ENCODE data around the gene SSBP4.
"Not testable (repeated sequence)": the region's sequence is repeated elsewhere in the genome, so short reads cannot be mapped to it uniquely, and the experiment has no call there.

SSBP4 gene

GRCh38 chr19:18397242-18398202 is 21.7 kb upstream of the SSBP4 start, which contains the start of gene LRRC25:
Gene LRRC25, minus strand, starts transcription at chr19:18397622. Its CDS starts 659 bp downstream, at chr19:18396963.
- peak; percentile 23 for DNase-seq (ENCODE audit: low read depth, low spot score)
- Histone ChIP-seq H3K9me3 (ENCODE audit: insufficient read depth, low read length) (no peaks in the 10 kb centered on the region), H3K9ac (ENCODE audit: insufficient read length, low read depth) (peak within 1 kb of the TSS; percentile 4), H3K27me3 (ENCODE audit: insufficient read depth, insufficient read length) (peaks cover 6% of the 10 kb centered on the region), H3K4me1 (ENCODE audit: insufficient read depth, insufficient read length) (peaks cover 17% of the 10 kb centered on the region), H3K36me3 (ENCODE audit: insufficient read depth, insufficient read length, low read length) (no peaks in the 10 kb centered on the region), H3K4me3 (ENCODE audit: insufficient read length, low read depth) (no peak within 1 kb of the TSS)
- no peak for TF ChIP-seq YY1 (IDR thresholded peaks at IDR 0.05; ENCODE audit: insufficient read depth, insufficient read length)
- TF ChIP-seq SUZ12 (IDR thresholded peaks at IDR 0.05; ENCODE audit: extremely low read depth, insufficient read depth, insufficient read length) = no peak
- no peak for TF ChIP-seq ZNF274 (IDR thresholded peaks at IDR 0.05; ENCODE audit: low read depth, low read length)

GRCh38 chr19:18399008-18399407 is 20.2 kb upstream of the SSBP4 start:
- no peak for TF ChIP-seq YY1 (IDR thresholded peaks at IDR 0.05; ENCODE audit: insufficient read depth, insufficient read length)
- TF ChIP-seq ZNF274 (IDR thresholded peaks at IDR 0.05; ENCODE audit: low read depth, low read length) = no peak
- no peak for TF ChIP-seq SUZ12 (IDR thresholded peaks at IDR 0.05; ENCODE audit: extremely low read depth, insufficient read depth, insufficient read length)
- Histone ChIP-seq H3K9ac (ENCODE audit: insufficient read length, low read depth) (no peak overlapping the region), H3K4me3 (ENCODE audit: insufficient read length, low read depth) (no peak overlapping the region), H3K36me3 (ENCODE audit: insufficient read depth, insufficient read length, low read length) (no peaks in the 10 kb centered on the region), H3K4me1 (ENCODE audit: insufficient read depth, insufficient read length) (peaks cover 12% of the 10 kb centered on the region), H3K27me3 (ENCODE audit: insufficient read depth, insufficient read length) (peaks cover 6% of the 10 kb centered on the region), H3K9me3 (ENCODE audit: insufficient read depth, low read length) (no peaks in the 10 kb centered on the region)
- no peak for DNase-seq (ENCODE audit: low read depth, low spot score)

- no peak for TF ChIP-seq YY1 (IDR thresholded peaks at IDR 0.05; ENCODE audit: insufficient read depth, insufficient read length)
- TF ChIP-seq SUZ12 (IDR thresholded peaks at IDR 0.05; ENCODE audit: extremely low read depth, insufficient read depth, insufficient read length) = no peak
- no peak for TF ChIP-seq ZNF274 (IDR thresholded peaks at IDR 0.05; ENCODE audit: low read depth, low read length)
- peak; percentile 58 for DNase-seq (ENCODE audit: low read depth, low spot score)
- peak overlapping the region; percentile 53 for H3K9ac ChIP-seq (ENCODE audit: insufficient read length, low read depth)
- peaks cover 10% of the 10 kb centered on the region for H3K4me1 ChIP-seq (ENCODE audit: insufficient read depth, insufficient read length)
- H3K9me3 ChIP-seq (ENCODE audit: insufficient read depth, low read length) = no peaks in the 10 kb centered on the region
- H3K4me3 ChIP-seq (ENCODE audit: insufficient read length, low read depth) = no peak overlapping the region
- H3K27me3 ChIP-seq (ENCODE audit: insufficient read depth, insufficient read length) = peaks cover 6% of the 10 kb centered on the region
- no peaks in the 10 kb centered on the region for H3K36me3 ChIP-seq (ENCODE audit: insufficient read depth, insufficient read length, low read length)
These were observed 17.6 kb upstream of the SSBP4 start for GRCh38 chr19:18401580-18402112.

- DNase-seq (ENCODE audit: low read depth, low spot score); H3K36me3 ChIP-seq (ENCODE audit: insufficient read depth, insufficient read length, low read length); H3K4me3 ChIP-seq (ENCODE audit: insufficient read length, low read depth); H3K27me3 ChIP-seq (ENCODE audit: insufficient read depth, insufficient read length); H3K4me1 ChIP-seq (ENCODE audit: insufficient read depth, insufficient read length); H3K9me3 ChIP-seq (ENCODE audit: insufficient read depth, low read length): not testable (repeated sequence)
- H3K9ac ChIP-seq (ENCODE audit: insufficient read length, low read depth) = peak overlapping the region; percentile 10
These were observed 16.5 kb upstream of the SSBP4 start for GRCh38 chr19:18402455-18403248.

GRCh38 chr19:18405754-18406153 is 13.4 kb upstream of the SSBP4 start:
- not testable (repeated sequence) for H3K36me3 ChIP-seq (ENCODE audit: insufficient read depth, insufficient read length, low read length); H3K27me3 ChIP-seq (ENCODE audit: insufficient read depth, insufficient read length); DNase-seq (ENCODE audit: low read depth, low spot score); H3K4me1 ChIP-seq (ENCODE audit: insufficient read depth, insufficient read length); H3K9me3 ChIP-seq (ENCODE audit: insufficient read depth, low read length); H3K4me3 ChIP-seq (ENCODE audit: insufficient read length, low read depth); H3K9ac ChIP-seq (ENCODE audit: insufficient read length, low read depth)

- TF ChIP-seq SUZ12 (IDR thresholded peaks at IDR 0.05; ENCODE audit: extremely low read depth, insufficient read depth, insufficient read length) (no peak), YY1 (IDR thresholded peaks at IDR 0.05; ENCODE audit: insufficient read depth, insufficient read length) (no peak)
- H3K9ac ChIP-seq (ENCODE audit: insufficient read length, low read depth) = no peak overlapping the region
- H3K4me3 ChIP-seq (ENCODE audit: insufficient read length, low read depth) = no peak overlapping the region
- H3K4me1 ChIP-seq (ENCODE audit: insufficient read depth, insufficient read length) = no peaks in the 10 kb centered on the region
- no peaks in the 10 kb centered on the region for H3K27me3 ChIP-seq (ENCODE audit: insufficient read depth, insufficient read length)
- no peak for DNase-seq (ENCODE audit: low read depth, low spot score)
- H3K36me3 ChIP-seq (ENCODE audit: insufficient read depth, insufficient read length, low read length) = no peaks in the 10 kb centered on the region
- H3K9me3 ChIP-seq (ENCODE audit: insufficient read depth, low read length) = no peaks in the 10 kb centered on the region
These were observed 12.4 kb upstream of the SSBP4 start for GRCh38 chr19:18406749-18407148.

- Histone ChIP-seq H3K27me3 (ENCODE audit: insufficient read depth, insufficient read length) (no peaks in the 10 kb centered on the region), H3K4me1 (ENCODE audit: insufficient read depth, insufficient read length) (peaks cover 4% of the 10 kb centered on the region), H3K9me3 (ENCODE audit: insufficient read depth, low read length) (no peaks in the 10 kb centered on the region), H3K36me3 (ENCODE audit: insufficient read depth, insufficient read length, low read length) (no peaks in the 10 kb centered on the region), H3K4me3 (ENCODE audit: insufficient read length, low read depth) (no peak overlapping the region), H3K9ac (ENCODE audit: insufficient read length, low read depth) (no peak overlapping the region)
- no peak for DNase-seq (ENCODE audit: low read depth, low spot score)
- TF ChIP-seq YY1 (IDR thresholded peaks at IDR 0.05; ENCODE audit: insufficient read depth, insufficient read length) (no peak), ZNF274 (IDR thresholded peaks at IDR 0.05; ENCODE audit: low read depth, low read length) (no peak), SUZ12 (IDR thresholded peaks at IDR 0.05; ENCODE audit: extremely low read depth, insufficient read depth, insufficient read length) (no peak)
These were observed 11.1 kb upstream of the SSBP4 start for GRCh38 chr19:18408053-18408476.
